HepG2 (cell line): ENCODE data around the gene NR2F6. TPM values are rescaled to one million over a fixed set of nuclear protein-coding genes. Genes with fewer than 3 reads are reported as not detected.

ENCODE experiments used
- ATAC-seq: fragments of 200-7000 bp; cut with Tn5 transposase; 3 replicates; pipeline ENCODE4 v1.9.1; 2020; ENCODE audit warnings: mild to moderate bottlenecking, moderate library complexity
- BruUV-seq: library from RNA; stranded (reverse); fragments of 400-500 nt; replicated peaks from 2 replicates; lab custom pipeline; 2021; lab: Mats Ljungman, UMichigan
- CTCF ChIA-PET: fragments of 300-600 bp; formaldehyde crosslinking; extraction: SDS; loops from one replicate; lab custom pipeline; 2021; ENCODE audit warnings: low total read pairs, inconsistent platforms, low intra/inter-chr PET ratio; lab: Yijun Ruan, JAX
- POLR2A ChIA-PET: fragments of 350-600 bp; sonication (Branson Sonifier 250); formaldehyde crosslinking; loops from one replicate; lab custom pipeline; 2020; ENCODE audit warnings: antibody characterized with exemption, inconsistent platforms; lab: Yijun Ruan, JAX
- DNase-seq: peaks from one replicate; pipeline ENCODE4 v3.0.0-alpha.2; 2015; ENCODE audit warnings: low spot score
- FAIRE-seq: peaks from 3 replicates; lab custom pipeline; 2011; peaks lifted over from hg19 to GRCh38; lab: Jason Lieb, UNC
- H2AFZ ChIP-seq: one replicate; pipeline ENCODE4 v1.6.1; 2011; ENCODE audit warnings: low read length, inconsistent platforms
- H3K27ac ChIP-seq: fragments of 300-600 bp; 3 replicates; pipeline ENCODE4 v1.8.0; 2011; ENCODE audit warnings: mixed run types, mild to moderate bottlenecking, mixed read lengths, low read length, inconsistent platforms; ENCODE audit not compliant: insufficient read depth; ENCODE audit errors: extremely low read length
- H3K27me3 ChIP-seq, 2 experiments: fragments of 200-600 bp in 1 of 2; 2 replicates in 1 of 2; 3 replicates in 1 of 2; pipeline versions ENCODE4 v1.6.0 to v1.8.0; 2011; ENCODE audit warnings: low read length in 2 of 2, mild to moderate bottlenecking in 2 of 2, moderate library complexity in 2 of 2, inconsistent platforms in 1 of 2; ENCODE audit not compliant: insufficient read depth in 2 of 2, control insufficient read depth in 1 of 2
- H3K36me3 ChIP-seq, 2 experiments: fragments of 200-600 bp in 1 of 2; replicated peaks in 1 of 2; 2 replicates in 1 of 2; 3 replicates in 1 of 2; pipeline versions ENCODE4 v1.5.1 to v1.8.0; 2011; ENCODE audit warnings: low read length in 2 of 2, inconsistent platforms in 1 of 2; ENCODE audit not compliant: insufficient read depth in 2 of 2, control insufficient read depth in 1 of 2
- H3K4me1 ChIP-seq: 2 replicates; pipeline ENCODE4 v1.5.1; 2012; ENCODE audit warnings: low read length, inconsistent platforms; ENCODE audit not compliant: insufficient read depth
- H3K4me2 ChIP-seq: 2 replicates; pipeline ENCODE4 v1.6.0; 2011; ENCODE audit warnings: low read depth, low read length, inconsistent platforms
- H3K4me3 ChIP-seq, 3 experiments: fragments of 200-600 bp in 1 of 3; sonication (generic), shearing (Covaris generic) in 1 of 3; replicated peaks in 1 of 3; 2 replicates each; pipeline ENCODE4 v1.5.1; 2011 to 2016; ENCODE audit warnings: low read length in 3 of 3, inconsistent platforms in 2 of 3, low read depth in 2 of 3, mild to moderate bottlenecking in 2 of 3, control low read depth in 1 of 3, mixed read lengths in 1 of 3; ENCODE audit not compliant: insufficient read depth in 1 of 3
- H3K79me2 ChIP-seq: one replicate; pipeline ENCODE4 v1.6.1; 2011; ENCODE audit warnings: low read length, inconsistent platforms; ENCODE audit not compliant: insufficient read depth
- H3K9ac ChIP-seq: 2 replicates; pipeline ENCODE4 v1.6.0; 2011; ENCODE audit warnings: mild to moderate bottlenecking, low read depth, low read length, inconsistent platforms; ENCODE audit not compliant: insufficient read depth
- H3K9me3 ChIP-seq: 2 replicates; pipeline ENCODE4 v1.5.1; 2012; ENCODE audit warnings: mild to moderate bottlenecking, low read length
- H4K20me1 ChIP-seq: 2 replicates; pipeline ENCODE4 v1.6.0; 2011; ENCODE audit warnings: inconsistent platforms, mild to moderate bottlenecking, low read length, moderate library complexity; ENCODE audit not compliant: insufficient read depth
- HNRNPL ChIP-seq: fragments of 200-400 bp; formaldehyde crosslinking; IDR thresholded peaks from 2 replicates; pipeline ENCODE4 v1.6.1; 2017; ENCODE audit warnings: mild to moderate bottlenecking, low read depth, low read length
- ZC3H13 ChIP-seq: sonication (generic); formaldehyde crosslinking; IDR thresholded peaks from 2 replicates; pipeline ENCODE4 v1.8.1; 2023; ENCODE audit warnings: mild to moderate bottlenecking, missing genetic modification reagents, moderate library complexity
- ZNF292 ChIP-seq: sonication (generic); formaldehyde crosslinking; IDR thresholded peaks from 2 replicates; pipeline ENCODE4 v1.8.1; 2022; ENCODE audit warnings: mild to moderate bottlenecking, low read depth, missing genetic modification reagents, borderline replicate concordance
- ZSCAN20 ChIP-seq: sonication (generic); formaldehyde crosslinking; IDR thresholded peaks from 2 replicates; pipeline ENCODE4 v1.4.0; 2020; ENCODE audit warnings: missing genetic modification reagents, mild to moderate bottlenecking, borderline replicate concordance
- WGBS: methylation state at CpG from one replicate; pipeline ENCODE4 v1.1.6; 2017; ENCODE audit warnings: low lambda C conversion rate; 5-methylcytosine and 5-hydroxymethylcytosine counted together
- in situ Hi-C: cut with HindIII; loops from 2 replicates; pipeline ENCODE4 v1.10.0; 2017; ENCODE audit warnings: low pct_unique_long_range_greater_than_20kb; ENCODE audit not compliant: extremely low pct_ligation_motif_present
- intact Hi-C: fragments of 100-400 bp; cut with micrococcal nuclease; formaldehyde crosslinking; loops from one replicate; pipeline ENCODE4 v1.10.0; 2022; ENCODE audit not compliant: unreplicated experiment
- polyA plus RNA-seq, 8 experiments: library from polyadenylated mRNA; depleted of rRNA in 3 of 8; stranded (reverse) in 7 of 8; unstranded in 1 of 8; fragments of >200 nt; fragmentation: Illumina TruSeq in 4 of 8; extraction: Trizol in 4 of 8; gene quantifications; 2 replicates each; pipeline versions ENCODE4 v1.2.1 to v1.2.3, GENCODE V29; 2011 to 2016; ENCODE audit warnings: low read depth in 4 of 8, missing spikeins in 1 of 8, mixed read lengths in 1 of 8; ENCODE audit not compliant: insufficient read depth in 1 of 8
- total RNA-seq, 5 experiments: library from RNA; depleted of rRNA; stranded (reverse); fragments of >200 nt; fragmentation: Illumina TruSeq; extraction: Trizol; gene quantifications; 2 replicates each; pipeline ENCODE4 v1.2.3, GENCODE V29; 2016; ENCODE audit warnings: low read depth in 1 of 5
- TF ChIP-seq, protein P1 (sequence below): IDR thresholded peaks from 2 replicates; pipeline ENCODE4 v1.6.1; 2016; ENCODE audit warnings: low read depth, control low read depth

The NR2F6 gene
- total and polyA plus RNA-seq, 2 of the 13 experiments (the other 11 are each of a cell fraction or from before 2014, with no cell fraction given) = 30.9 to 72.4 TPM

DNA sequence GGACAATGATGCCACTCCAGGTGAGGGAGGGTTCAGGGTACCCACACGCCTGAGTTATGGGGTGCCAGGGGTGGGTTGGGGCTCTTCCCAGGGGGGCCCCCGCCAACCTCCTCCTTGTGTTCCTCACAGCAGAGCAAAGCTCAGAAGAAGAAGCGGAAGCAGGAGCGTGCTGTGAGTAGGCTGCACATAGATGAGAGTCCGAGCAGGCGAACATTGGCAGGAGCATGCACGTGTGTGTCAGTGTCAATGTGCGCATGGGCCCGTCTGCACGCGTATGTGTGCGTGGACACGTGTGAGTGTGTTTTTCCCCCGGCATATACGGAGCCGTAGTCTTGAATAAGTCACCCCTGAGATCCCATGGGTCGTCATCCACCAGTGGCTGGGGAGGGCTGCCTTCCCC lies 43.0 kb downstream of the NR2F6 start:
- TF ChIP-seq ZC3H13 (CRISPR knock-in tag) = no peak
- TF ChIP-seq ZSCAN20 (CRISPR knock-in tag) = no peak
- ChIA-PET POLR2A (no interaction called here), CTCF (no interaction called here)
- Histone ChIP-seq H3K4me2 (no peak overlapping the region), H3K4me3 (no peak overlapping the region), H3K9me3 (no peaks in the 10 kb centered on the region), H4K20me1 (no peaks in the 10 kb centered on the region), H3K79me2 (no peaks in the 10 kb centered on the region), H3K9ac (no peak overlapping the region), H2AFZ (no peak overlapping the region), H3K27ac (no peak overlapping the region), H3K27me3 (no peaks in the 10 kb centered on the region), H3K36me3 (peaks cover 4 to 12% of the 10 kb centered on the region in 2 experiments; a peak in 4 of 5 replicates), H3K4me1 (peaks cover 21% of the 10 kb centered on the region)
- no peak for DNase-seq
- BruUV-seq = no TSS peak
- intact Hi-C loops (no loop called here), in situ Hi-C loops (loop anchor here (5.0 kb wide), 1 partner anchor 80 kb away; the partner anchor contains the start of gene ANKLE1)
- no peak for FAIRE-seq
- no peak for ATAC-seq
- 89% methylated on average over 17 of the region's 17 CpGs for WGBS

DNA sequence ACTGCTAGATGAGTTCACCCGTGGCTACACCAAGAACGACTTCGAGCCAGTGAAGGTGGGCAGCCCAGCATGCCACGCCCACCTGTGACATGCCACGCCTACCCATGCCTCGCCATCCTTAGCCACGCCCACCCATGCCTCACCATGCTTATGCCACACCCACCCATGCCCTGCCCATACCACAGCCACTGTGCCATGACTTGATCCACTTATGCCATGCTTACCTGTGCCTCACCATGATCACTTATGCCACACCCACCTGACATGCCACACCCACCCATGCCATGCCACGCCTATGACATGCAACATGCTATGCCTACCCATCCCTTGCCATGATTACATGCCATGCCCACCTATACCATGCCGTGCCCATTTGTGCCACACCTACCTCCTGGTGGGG lies 43.5 kb downstream of the NR2F6 start:
- Histone ChIP-seq H3K4me1 (peaks cover 21% of the 10 kb centered on the region), H3K27me3 (no peaks in the 10 kb centered on the region), H4K20me1 (no peaks in the 10 kb centered on the region), H2AFZ (no peak overlapping the region), H3K9ac (no peak overlapping the region), H3K79me2 (no peaks in the 10 kb centered on the region), H3K36me3 (peaks cover 4 to 12% of the 10 kb centered on the region in 2 experiments; a peak in 4 of 5 replicates), H3K27ac (no peak overlapping the region), H3K4me2 (no peak overlapping the region)
- intact Hi-C loops = no loop called here
- no TSS peak for BruUV-seq
- 95% methylated on average over 9 of the region's 9 CpGs for WGBS
- POLR2A ChIA-PET = no interaction called here
- TF ChIP-seq, protein P1, sequence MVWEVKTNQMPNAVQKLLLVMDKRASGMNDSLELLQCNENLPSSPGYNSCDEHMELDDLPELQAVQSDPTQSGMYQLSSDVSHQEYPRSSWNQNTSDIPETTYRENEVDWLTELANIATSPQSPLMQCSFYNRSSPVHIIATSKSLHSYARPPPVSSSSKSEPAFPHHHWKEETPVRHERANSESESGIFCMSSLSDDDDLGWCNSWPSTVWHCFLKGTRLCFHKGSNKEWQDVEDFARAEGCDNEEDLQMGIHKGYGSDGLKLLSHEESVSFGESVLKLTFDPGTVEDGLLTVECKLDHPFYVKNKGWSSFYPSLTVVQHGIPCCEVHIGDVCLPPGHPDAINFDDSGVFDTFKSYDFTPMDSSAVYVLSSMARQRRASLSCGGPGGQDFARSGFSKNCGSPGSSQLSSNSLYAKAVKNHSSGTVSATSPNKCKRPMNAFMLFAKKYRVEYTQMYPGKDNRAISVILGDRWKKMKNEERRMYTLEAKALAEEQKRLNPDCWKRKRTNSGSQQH = no peak
- TF ChIP-seq ZNF292 (CRISPR knock-in tag) (no peak), HNRNPL (peak; percentile 79)
- TF ChIP-seq, all 625 proteins: peak for 1
- no peak overlapping the region for H3K4me3 ChIP-seq
- CTCF ChIA-PET = no interaction called here
- no peaks in the 10 kb centered on the region for H3K9me3 ChIP-seq
- in situ Hi-C loops = loop anchor here (5.0 kb wide), 1 partner anchor 80 kb away; the partner anchor contains the start of gene ANKLE1
- DNase-seq = no peak
- FAIRE-seq = no peak
- no peak for ATAC-seq
